ENCODE data around the gene HIF1A. TPM values are rescaled to one million over a fixed set of nuclear protein-coding genes. Genes with fewer than 3 reads are reported as not detected.
"Not testable (repeated sequence)": the region's sequence is repeated elsewhere in the genome, so short reads cannot be mapped to it uniquely, and the experiment has no call there.

The HIF1A gene
- total and polyA plus RNA-seq, 8 donors: 145 to 272 (median 204) TPM

GRCh38 chr14:61703342-61704129 lies 8.2 kb downstream of the HIF1A start:
- intact Hi-C loops (cut with DNase I): no loop called here
- TF ChIP-seq CTCF (IDR thresholded peaks at IDR 0.05): no peak
- Histone ChIP-seq H3K27me3 (no peaks in the 10 kb centered on the region), H3K36me3 (no peaks in the 10 kb centered on the region), H3K4me3 (no peak overlapping the region), H3K4me1 (peaks cover 16 to 73% of the 10 kb centered on the region in 2 donors), H3K27ac (peak overlapping the region in 1 of 2 donors; percentile 35), H3K9me3 (no peaks in the 10 kb centered on the region)
- no peak for DNase-seq
- ATAC-seq: no peak

- no peak for ATAC-seq
- no peaks in the 10 kb centered on the region for H3K9me3 ChIP-seq
- no peak overlapping the region for H3K27ac ChIP-seq
- no peaks in the 10 kb centered on the region for H3K36me3 ChIP-seq
- peaks cover 16 to 75% of the 10 kb centered on the region in 2 donors for H3K4me1 ChIP-seq
- intact Hi-C loops (cut with DNase I): no loop called here
- no peak overlapping the region for H3K4me3 ChIP-seq
- TF ChIP-seq CTCF (IDR thresholded peaks at IDR 0.05): no peak
- H3K27me3 ChIP-seq: no peaks in the 10 kb centered on the region
- no peak for DNase-seq
These were observed 9.2 kb downstream of the HIF1A start for GRCh38 chr14:61704554-61704953.

- Histone ChIP-seq H3K4me3 (no peak overlapping the region), H3K27ac (no peak overlapping the region), H3K9me3 (no peaks in the 10 kb centered on the region), H3K36me3 (no peaks in the 10 kb centered on the region), H3K4me1 (peaks cover 16 to 74% of the 10 kb centered on the region in 2 donors), H3K27me3 (no peaks in the 10 kb centered on the region)
- DNase-seq: no peak
- no peak for ATAC-seq
- TF ChIP-seq CTCF (IDR thresholded peaks at IDR 0.05): no peak
- intact Hi-C loops (cut with DNase I): no loop called here
These were observed 9.7 kb downstream of the HIF1A start for GRCh38 chr14:61705017-61705416.

- H3K27ac ChIP-seq: peak overlapping the region in 1 of 2 donors; percentile 48
These were observed 10.9 kb downstream of the HIF1A start for GRCh38 chr14:61706096-61706690.

GRCh38 chr14:61707774-61708173 lies 12.5 kb downstream of the HIF1A start:
- peaks cover 21 to 76% of the 10 kb centered on the region in 2 donors for H3K4me1 ChIP-seq
- H3K36me3 ChIP-seq; intact Hi-C loops (cut with DNase I); H3K27ac ChIP-seq; H3K9me3 ChIP-seq; H3K4me3 ChIP-seq; ATAC-seq; H3K27me3 ChIP-seq; DNase-seq: not testable (repeated sequence)

More at GRCh38 chr14:61706096-61706690, 10.9 kb downstream of the HIF1A start:
- Histone ChIP-seq H3K4me3 (no peak overlapping the region), H3K36me3 (no peaks in the 10 kb centered on the region), H3K9me3 (no peaks in the 10 kb centered on the region), H3K27me3 (no peaks in the 10 kb centered on the region), H3K4me1 (peaks cover 16 to 74% of the 10 kb centered on the region in 2 donors)
- DNase-seq (no peak), ATAC-seq (peak; percentile 43)
- intact Hi-C loops (cut with DNase I): no loop called here
- TF ChIP-seq CTCF (IDR thresholded peaks at IDR 0.05): no peak

GRCh38 chr14:61708693-61709092 lies 13.4 kb downstream of the HIF1A start:
- DNase-seq; H3K27ac ChIP-seq; intact Hi-C loops (cut with DNase I); H3K9me3 ChIP-seq; H3K27me3 ChIP-seq; H3K4me3 ChIP-seq; H3K36me3 ChIP-seq; ATAC-seq: not testable (repeated sequence)
- peaks cover 23 to 76% of the 10 kb centered on the region in 2 donors for H3K4me1 ChIP-seq
